Measurements from ENCODE around the gene C15orf62.

Gene C15orf62

DNA sequence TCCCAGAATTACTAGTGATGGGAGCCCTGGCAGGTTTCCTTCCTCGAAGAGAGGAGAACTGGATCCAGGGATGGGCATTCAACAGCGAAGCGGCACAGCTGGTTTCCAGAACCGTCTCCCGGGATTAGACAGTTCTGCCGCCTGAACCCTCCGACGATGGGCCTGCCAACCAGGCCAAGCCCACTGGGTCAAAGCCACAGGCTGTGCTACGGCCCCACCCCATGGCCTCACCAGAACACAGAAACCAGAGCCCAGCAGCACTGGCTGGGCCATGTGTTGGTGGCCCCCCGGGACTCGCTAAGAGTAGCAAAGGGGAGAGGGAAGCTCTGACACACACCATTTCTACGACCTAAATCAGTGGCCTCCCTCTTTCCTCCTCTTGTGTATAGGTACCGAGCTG is 2.2 kb downstream of the C15orf62 start:
- no peak overlapping the region for H3K4me3 ChIP-seq (ENCODE audit: low read length)
- no peak for DNase-seq (ENCODE audit: low read depth)
- TF ChIP-seq, protein P1, sequence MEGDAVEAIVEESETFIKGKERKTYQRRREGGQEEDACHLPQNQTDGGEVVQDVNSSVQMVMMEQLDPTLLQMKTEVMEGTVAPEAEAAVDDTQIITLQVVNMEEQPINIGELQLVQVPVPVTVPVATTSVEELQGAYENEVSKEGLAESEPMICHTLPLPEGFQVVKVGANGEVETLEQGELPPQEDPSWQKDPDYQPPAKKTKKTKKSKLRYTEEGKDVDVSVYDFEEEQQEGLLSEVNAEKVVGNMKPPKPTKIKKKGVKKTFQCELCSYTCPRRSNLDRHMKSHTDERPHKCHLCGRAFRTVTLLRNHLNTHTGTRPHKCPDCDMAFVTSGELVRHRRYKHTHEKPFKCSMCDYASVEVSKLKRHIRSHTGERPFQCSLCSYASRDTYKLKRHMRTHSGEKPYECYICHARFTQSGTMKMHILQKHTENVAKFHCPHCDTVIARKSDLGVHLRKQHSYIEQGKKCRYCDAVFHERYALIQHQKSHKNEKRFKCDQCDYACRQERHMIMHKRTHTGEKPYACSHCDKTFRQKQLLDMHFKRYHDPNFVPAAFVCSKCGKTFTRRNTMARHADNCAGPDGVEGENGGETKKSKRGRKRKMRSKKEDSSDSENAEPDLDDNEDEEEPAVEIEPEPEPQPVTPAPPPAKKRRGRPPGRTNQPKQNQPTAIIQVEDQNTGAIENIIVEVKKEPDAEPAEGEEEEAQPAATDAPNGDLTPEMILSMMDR (conservative IDR thresholded peaks at IDR 0.05; ENCODE audit: low read length) = no peak

DNA sequence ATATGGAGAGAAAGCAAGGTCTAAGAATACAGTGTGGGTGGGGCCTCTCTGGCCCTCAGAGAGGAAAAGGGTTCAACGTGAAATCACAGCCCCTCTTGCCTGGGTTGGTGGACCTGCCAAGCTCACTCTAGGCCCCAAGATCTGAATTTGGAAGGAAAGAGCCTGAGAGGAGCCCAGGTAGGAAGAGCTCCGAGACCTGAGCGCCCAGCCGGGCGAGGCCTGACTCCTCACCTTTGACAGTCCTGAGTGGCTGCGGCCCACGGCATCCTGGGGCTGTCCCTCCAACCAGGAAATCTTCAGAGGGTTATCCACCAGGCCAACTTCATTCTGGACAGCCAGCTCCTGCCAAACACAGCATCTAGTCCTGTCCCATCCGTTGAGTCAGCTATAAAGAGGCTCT is 3.7 kb downstream of the C15orf62 start:
- TF ChIP-seq, protein P1 (conservative IDR thresholded peaks at IDR 0.05; ENCODE audit: low read length) = no peak
- no peak overlapping the region for H3K4me3 ChIP-seq (ENCODE audit: low read length)
- no peak for DNase-seq (ENCODE audit: low read depth)

- TF ChIP-seq, protein P1 (conservative IDR thresholded peaks at IDR 0.05; ENCODE audit: low read length) = no peak
- no peak for DNase-seq (ENCODE audit: low read depth)
- H3K4me3 ChIP-seq (ENCODE audit: low read length) = no peak overlapping the region
Observed at GRCh38 chr15:40773902-40774301, 4.1 kb downstream of the C15orf62 start.

GRCh38 chr15:40775007-40775406 is 5.2 kb downstream of the C15orf62 start:
- no peak overlapping the region for H3K4me3 ChIP-seq (ENCODE audit: low read length)
- DNase-seq (ENCODE audit: low read depth) = no peak
- TF ChIP-seq, protein P1 (conservative IDR thresholded peaks at IDR 0.05; ENCODE audit: low read length) = no peak

DNA sequence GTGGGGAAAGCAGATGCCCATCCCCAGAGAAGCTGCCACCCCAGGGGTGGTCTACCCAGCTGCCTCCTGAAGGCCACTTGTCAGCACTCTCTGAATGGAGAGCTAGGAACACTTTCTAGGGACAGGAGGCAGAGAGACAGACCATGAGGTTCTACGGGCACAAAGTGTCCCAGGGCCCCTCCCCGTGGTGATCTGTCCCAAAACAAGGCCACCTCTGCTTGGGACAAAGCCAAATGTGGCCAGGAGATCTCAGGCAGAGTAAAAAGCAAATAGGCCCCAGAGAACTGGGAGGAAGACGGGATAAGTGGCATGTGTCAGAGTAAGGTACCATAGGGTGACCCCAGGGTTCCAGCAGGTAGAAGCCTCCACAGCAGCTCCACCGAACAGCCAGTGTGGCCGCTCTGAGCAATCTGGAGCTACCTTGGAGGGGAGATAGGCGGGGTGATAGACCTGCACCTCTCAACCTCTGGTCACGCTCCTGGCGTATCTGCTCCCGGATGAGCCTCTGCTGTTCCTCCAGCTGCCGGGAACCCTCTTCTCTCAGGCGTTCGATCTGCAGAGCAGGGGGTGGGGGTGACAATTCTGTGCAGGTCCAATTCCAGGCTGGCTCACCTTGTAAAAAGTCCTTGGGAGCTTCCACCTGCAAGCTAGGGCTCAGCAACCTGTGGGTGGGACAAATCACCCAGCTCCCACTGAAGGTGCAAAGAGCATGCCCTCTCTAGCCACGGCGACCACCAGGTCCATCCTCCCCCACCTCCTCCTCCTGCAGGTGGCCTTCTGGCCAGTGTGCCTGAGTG is 6.2 kb downstream of the C15orf62 start:
- no peak overlapping the region for H3K4me3 ChIP-seq (ENCODE audit: low read length)
- TF ChIP-seq, protein P1 (conservative IDR thresholded peaks at IDR 0.05; ENCODE audit: low read length) = no peak
- no peak for DNase-seq (ENCODE audit: low read depth)

DNA sequence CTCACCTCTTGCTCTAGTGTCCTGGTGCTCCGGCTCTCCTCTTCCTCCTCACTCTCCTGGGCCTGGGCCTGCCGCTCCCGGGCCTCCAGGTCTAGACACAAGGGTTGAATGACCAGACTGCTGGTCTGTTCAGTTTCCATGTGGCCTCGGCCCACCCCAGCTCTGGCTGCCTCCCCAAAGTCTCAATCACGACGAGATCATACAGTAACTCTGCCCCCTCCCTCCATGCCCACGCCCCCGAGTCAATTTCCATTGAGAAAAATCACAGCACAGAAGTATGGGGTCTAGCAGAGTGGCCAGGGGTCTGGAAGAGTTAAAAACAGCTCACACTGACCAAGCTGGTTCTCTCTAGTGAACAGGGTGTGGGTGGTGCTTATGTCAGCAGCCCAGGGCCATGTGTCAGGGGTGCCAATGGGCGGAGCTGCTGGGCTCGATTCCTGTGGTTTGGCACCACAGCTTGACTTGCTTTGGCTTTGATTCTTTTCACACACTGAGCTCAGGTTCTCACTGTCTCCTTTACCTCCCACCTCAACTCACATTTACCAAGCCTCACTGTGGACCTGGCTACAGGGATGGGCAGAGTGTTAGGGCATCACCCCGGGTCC is 6.9 kb downstream of the C15orf62 start:
- DNase-seq (ENCODE audit: low read depth) = peak; percentile 82
- H3K4me3 ChIP-seq (ENCODE audit: low read length) = no peak overlapping the region

More for the DNA sequence above, 6.9 kb downstream of the C15orf62 start:
- TF ChIP-seq, protein P1 (conservative IDR thresholded peaks at IDR 0.05; ENCODE audit: low read length) = no peak

Data from AG10803 (cell line).